Measurements from ENCODE around the gene TPCN1. TPM values are rescaled to one million over a fixed set of nuclear protein-coding genes. Genes with fewer than 3 reads are reported as not detected.

TPCN1 gene
- polyA plus RNA-seq, 1 of the 3 experiments (the other 2 are of a cell fraction), result 15.7 TPM

- TF ChIP-seq USF2 (IDR thresholded peaks at IDR 0.05; ENCODE audit: borderline replicate concordance, low read depth, low read length) (no peak), MXI1 (IDR thresholded peaks at IDR 0.05; ENCODE audit: low read depth, low read length) (no peak), EP300 (IDR thresholded peaks at IDR 0.05; ENCODE audit: borderline replicate concordance in 1 of 2, low read depth in 1 of 2, low read length in 1 of 2) (no peak), TEAD4 (IDR thresholded peaks at IDR 0.05; ENCODE audit: borderline replicate concordance, insufficient read depth) (no peak), REST (IDR thresholded peaks at IDR 0.05; ENCODE audit: low read depth, low read length) (no peak), TCF12 (IDR thresholded peaks at IDR 0.05) (no peak), GABPA (IDR thresholded peaks at IDR 0.05; ENCODE audit: low read depth) (no peak), JUND (IDR thresholded peaks at IDR 0.05) (no peak), RAD21 (IDR thresholded peaks at IDR 0.05; ENCODE audit: low read length) (no peak), POLR2AphosphoS5 (IDR thresholded peaks at IDR 0.05; ENCODE audit: low read depth, low read length) (no peak), ELF1 (IDR thresholded peaks at IDR 0.05) (no peak), CTCF (IDR thresholded peaks at IDR 0.05) (no peak), FOSL2 (IDR thresholded peaks at IDR 0.05; ENCODE audit: borderline replicate concordance, low read depth) (no peak), CHD2 (IDR thresholded peaks at IDR 0.05; ENCODE audit: low read length, partially characterized antibody) (no peak), EZH2phosphoT487 (IDR thresholded peaks at IDR 0.05; ENCODE audit: borderline replicate concordance, low read depth) (no peak)
- Histone ChIP-seq H3K36me3 (replicated peaks in 1 of 2; ENCODE audit: control insufficient read depth in 1 of 2, insufficient read depth in 2 of 2, low read length in 1 of 2) (peaks cover 0 to 34% of the 10 kb centered on the region in 2 experiments), H3F3A (replicated peaks; ENCODE audit: insufficient read depth) (no peaks in the 10 kb centered on the region), H3K9ac (no peak overlapping the region), H3K79me2 (ENCODE audit: insufficient read depth) (no peaks in the 10 kb centered on the region), H4K20me1 (ENCODE audit: insufficient read depth) (no peaks in the 10 kb centered on the region), H3K27me3 (ENCODE audit: insufficient read depth) (no peaks in the 10 kb centered on the region), H3K4me3 (ENCODE audit: low read depth in 2 of 2, low read length in 1 of 2) (no peak overlapping the region), H2AFZ (ENCODE audit: low read depth) (no peak overlapping the region), H3K9me2 (no peaks in the 10 kb centered on the region), H3K9me3 (no peaks in the 10 kb centered on the region), H3K27ac (ENCODE audit: low read depth in 2 of 2, low read length in 1 of 2) (peak overlapping the region in 1 of 2 experiments; percentile 79; a peak in 1 of 4 replicates), H3K4me1 (ENCODE audit: control insufficient read depth in 1 of 2, insufficient read depth in 2 of 2, low read depth in 1 of 2, low read length in 1 of 2) (peaks cover 0 to 27% of the 10 kb centered on the region in 2 experiments; a peak in 1 of 4 replicates), H3K4me2 (no peak overlapping the region)
- CTCF ChIA-PET, result no interaction called here
- POLR2A ChIA-PET, result interaction anchor here (0.6 kb wide), 1 partner anchor 9 kb away, joined by 7 read pairs; no protein-coding TSS in a partner anchor
- WGBS (ENCODE audit: low lambda C conversion rate), result 95% methylated on average over 5 of the region's 10 CpGs
- no peak for DNase-seq
These were observed 71.8 kb downstream of the TPCN1 start for GRCh38 chr12:113293100-113293499.
